Endothelial cell (in vitro differentiated cells): ENCODE measurements around the gene TSPEAR. TPM values are rescaled to one million over a fixed set of nuclear protein-coding genes. Genes with fewer than 3 reads are reported as not detected.

Experiments
- DNase-seq: peaks from one replicate; pipeline ENCODE4 v3.0.0; 2021; ENCODE audit warnings: low spot score
- H3K27ac Mint-ChIP-seq: one replicate; pipeline ENCODE4 v1.8.0; 2021; ENCODE audit warnings: mixed read lengths, inconsistent platforms; ENCODE audit not compliant: unreplicated experiment
- H3K27me3 Mint-ChIP-seq: one replicate; pipeline ENCODE4 v1.8.0; 2021; ENCODE audit warnings: mild to moderate bottlenecking, moderate library complexity, mixed read lengths, inconsistent platforms; ENCODE audit not compliant: unreplicated experiment
- H3K36me3 Mint-ChIP-seq: one replicate; pipeline ENCODE4 v1.8.0; 2021; ENCODE audit warnings: mild to moderate bottlenecking, low read depth, mixed read lengths, inconsistent platforms; ENCODE audit not compliant: unreplicated experiment
- H3K4me1 Mint-ChIP-seq: one replicate; pipeline ENCODE4 v1.8.0; 2021; ENCODE audit warnings: mild to moderate bottlenecking, mixed read lengths, inconsistent platforms; ENCODE audit not compliant: unreplicated experiment
- H3K4me3 Mint-ChIP-seq: one replicate; pipeline ENCODE4 v1.8.0; 2021; ENCODE audit warnings: mild to moderate bottlenecking, mixed read lengths, inconsistent platforms; ENCODE audit not compliant: unreplicated experiment
- H3K9me3 Mint-ChIP-seq: one replicate; pipeline ENCODE4 v1.8.0; 2021; ENCODE audit warnings: mixed read lengths, inconsistent platforms; ENCODE audit not compliant: unreplicated experiment
- CTCF ChIP-seq: fragments of 200-600 bp; sonication (generic); IDR thresholded peaks from one replicate; pipeline ENCODE4 v1.5.0; 2021; ENCODE audit warnings: antibody characterized with exemption; ENCODE audit not compliant: unreplicated experiment
- total RNA-seq: library from RNA; stranded (reverse); fragmentation: NEBNext Ultra II Directional; extraction: Animal tissue kit (Norgen Biotek cat#: 25700); gene quantifications from one replicate; pipeline ENCODE4 v1.2.1, GENCODE V29; 2021; ENCODE audit not compliant: unreplicated experiment

The TSPEAR gene
- total RNA-seq, 1 donor from 2014 or later: not detected

DNA sequence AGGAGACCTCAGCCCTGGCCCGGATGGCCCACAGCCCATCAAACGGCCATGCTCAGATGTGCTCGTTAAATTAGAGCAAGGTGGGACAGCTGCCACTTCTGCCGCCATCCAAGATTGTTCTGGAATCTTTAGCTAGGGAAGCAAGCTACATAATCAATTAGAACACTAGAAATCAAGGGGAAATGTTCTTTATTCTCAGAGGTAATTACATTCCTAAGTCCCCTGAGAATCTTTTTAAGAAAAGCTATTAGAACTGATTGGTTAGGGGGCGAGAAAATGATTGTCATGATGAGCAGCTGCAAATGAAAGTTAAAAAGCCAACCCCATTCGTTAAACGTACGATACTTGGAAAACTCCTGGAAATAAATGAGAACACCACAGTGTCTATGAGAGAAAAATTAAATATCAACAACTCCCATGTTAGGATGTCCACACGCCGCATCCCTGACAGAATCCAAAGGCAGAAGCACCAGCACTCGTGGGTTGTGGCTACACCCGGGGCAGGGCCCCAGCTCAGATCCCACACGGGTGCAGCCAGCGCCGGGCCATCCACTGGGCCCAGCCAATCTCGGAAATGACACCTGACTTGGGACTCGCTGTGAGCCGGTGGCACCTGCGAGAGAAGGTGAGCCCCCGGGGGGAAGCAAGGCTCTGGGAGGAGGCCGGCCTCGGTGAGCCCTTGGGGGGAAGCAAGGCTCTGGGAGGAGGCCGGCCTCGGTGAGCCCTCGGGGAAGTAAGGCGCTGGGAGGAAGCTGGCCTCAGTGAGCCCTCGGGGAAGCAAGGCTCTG lies 209.0 kb downstream of the TSPEAR start:
- no peaks in the 10 kb centered on the region for H3K9me3 Mint-ChIP-seq
- no peak overlapping the region for H3K27ac Mint-ChIP-seq
- DNase-seq: no peak
- H3K27me3 Mint-ChIP-seq: peaks cover 6% of the 10 kb centered on the region
- no peaks in the 10 kb centered on the region for H3K36me3 Mint-ChIP-seq
- no peaks in the 10 kb centered on the region for H3K4me1 Mint-ChIP-seq
- no peak overlapping the region for H3K4me3 Mint-ChIP-seq
- TF ChIP-seq CTCF: no peak

DNA sequence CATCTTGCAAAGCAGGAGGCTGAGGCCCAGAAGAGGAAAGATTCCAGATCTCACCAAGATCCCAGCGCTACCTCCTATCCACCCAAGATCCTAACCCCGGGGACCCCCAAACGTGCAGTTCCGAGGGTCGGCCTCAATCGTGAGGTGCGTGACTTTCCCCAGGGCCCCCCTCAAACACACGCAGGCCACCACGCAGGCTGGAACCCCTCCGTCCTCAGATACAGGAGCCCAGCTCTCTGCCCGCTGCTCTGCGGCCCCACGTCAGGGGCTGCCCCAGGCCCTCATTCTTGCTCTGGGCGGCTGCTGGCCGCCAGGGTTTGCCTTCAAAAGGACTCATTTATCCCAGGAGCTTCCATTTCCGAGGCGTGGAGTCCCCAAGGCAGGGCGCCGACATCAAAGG lies 211.3 kb downstream of the TSPEAR start:
- no peak for TF ChIP-seq CTCF
- Mint-ChIP-seq H3K4me1 (no peaks in the 10 kb centered on the region), H3K4me3 (no peak overlapping the region), H3K9me3 (no peaks in the 10 kb centered on the region), H3K36me3 (no peaks in the 10 kb centered on the region), H3K27me3 (no peaks in the 10 kb centered on the region), H3K27ac (no peak overlapping the region)
- DNase-seq: no peak

- no peak for TF ChIP-seq CTCF
- DNase-seq: no peak
- Mint-ChIP-seq H3K27ac (no peak overlapping the region), H3K27me3 (no peaks in the 10 kb centered on the region), H3K4me1 (no peaks in the 10 kb centered on the region), H3K36me3 (no peaks in the 10 kb centered on the region), H3K4me3 (no peak overlapping the region), H3K9me3 (no peaks in the 10 kb centered on the region)
These were observed 211.7 kb downstream of the TSPEAR start for GRCh38 chr21:44499631-44500030.

- DNase-seq: no peak
- H3K27ac Mint-ChIP-seq: no peak overlapping the region
- H3K4me3 Mint-ChIP-seq: no peak overlapping the region
- no peaks in the 10 kb centered on the region for H3K36me3 Mint-ChIP-seq
- H3K4me1 Mint-ChIP-seq: no peaks in the 10 kb centered on the region
- TF ChIP-seq CTCF: no peak
- H3K27me3 Mint-ChIP-seq: no peaks in the 10 kb centered on the region
- H3K9me3 Mint-ChIP-seq: no peaks in the 10 kb centered on the region
These were observed 212.2 kb downstream of the TSPEAR start for GRCh38 chr21:44499211-44499560.
